Osteocyte (in vitro differentiated cells): ENCODE data around the gene MYO15A. TPM values are rescaled to one million over a fixed set of nuclear protein-coding genes. Genes with fewer than 3 reads are reported as not detected.

Experiments
- DNase-seq: peaks from one replicate; pipeline ENCODE4 v3.0.0; 2021; ENCODE audit warnings: mixed read lengths; ENCODE audit not compliant: unreplicated experiment; ENCODE audit errors: extremely low spot score
- H3K27ac Mint-ChIP-seq: one replicate; pipeline ENCODE4 v1.8.0; 2021; ENCODE audit warnings: mild to moderate bottlenecking, mixed read lengths; ENCODE audit not compliant: unreplicated experiment
- H3K27me3 Mint-ChIP-seq: one replicate; pipeline ENCODE4 v1.8.0; 2021; ENCODE audit warnings: mixed read lengths; ENCODE audit not compliant: unreplicated experiment
- H3K36me3 Mint-ChIP-seq: one replicate; pipeline ENCODE4 v1.8.0; 2021; ENCODE audit warnings: mixed read lengths; ENCODE audit not compliant: unreplicated experiment
- H3K4me1 Mint-ChIP-seq: one replicate; pipeline ENCODE4 v1.8.0; 2021; ENCODE audit warnings: mixed read lengths; ENCODE audit not compliant: unreplicated experiment
- H3K4me3 Mint-ChIP-seq: one replicate; pipeline ENCODE4 v1.8.0; 2021; ENCODE audit warnings: mild to moderate bottlenecking, moderate library complexity, mixed read lengths; ENCODE audit not compliant: unreplicated experiment
- H3K9me3 Mint-ChIP-seq: one replicate; pipeline ENCODE4 v1.8.0; 2021; ENCODE audit warnings: mixed read lengths; ENCODE audit not compliant: unreplicated experiment
- CTCF ChIP-seq: fragments of 200-600 bp; sonication (generic); IDR thresholded peaks from 2 replicates; pipeline ENCODE4 v1.5.0; 2021; ENCODE audit warnings: antibody characterized with exemption, mild to moderate bottlenecking, moderate library complexity
- total RNA-seq: library from RNA; stranded (reverse); gene quantifications from 2 replicates; pipeline ENCODE4 v1.2.1, GENCODE V29; 2021

Gene MYO15A
- total RNA-seq, 1 donor from 2014 or later, result 0.21 TPM

- Mint-ChIP-seq H3K4me1 (peaks cover 28% of the 10 kb centered on the region), H3K27me3 (no peaks in the 10 kb centered on the region)
Measured at GRCh38 chr17:18194804-18195203, 86.2 kb downstream of the MYO15A start.

GRCh38 chr17:18195246-18195645 is 86.7 kb downstream of the MYO15A start:
- no peak overlapping the region for H3K27ac Mint-ChIP-seq
- no peaks in the 10 kb centered on the region for H3K9me3 Mint-ChIP-seq
- TF ChIP-seq CTCF, result no peak
- H3K36me3 Mint-ChIP-seq, result peaks cover 32% of the 10 kb centered on the region
- H3K4me3 Mint-ChIP-seq, result no peak overlapping the region
- H3K27me3 Mint-ChIP-seq, result no peaks in the 10 kb centered on the region
- peaks cover 24% of the 10 kb centered on the region for H3K4me1 Mint-ChIP-seq
- DNase-seq, result no peak

More at GRCh38 chr17:18194804-18195203, 86.2 kb downstream of the MYO15A start:
- Mint-ChIP-seq H3K27ac (no peak overlapping the region), H3K36me3 (peaks cover 34% of the 10 kb centered on the region), H3K4me3 (no peak overlapping the region), H3K9me3 (no peaks in the 10 kb centered on the region)
- no peak for TF ChIP-seq CTCF
- DNase-seq, result no peak

- Mint-ChIP-seq H3K4me1 (peaks cover 4% of the 10 kb centered on the region), H3K4me3 (no peak overlapping the region), H3K27me3 (no peaks in the 10 kb centered on the region), H3K27ac (no peak overlapping the region), H3K36me3 (peaks cover 35% of the 10 kb centered on the region), H3K9me3 (no peaks in the 10 kb centered on the region)
- TF ChIP-seq CTCF, result no peak
- no peak for DNase-seq
Measured at GRCh38 chr17:18197535-18198194, 89.1 kb downstream of the MYO15A start.

- Mint-ChIP-seq H3K9me3 (no peaks in the 10 kb centered on the region), H3K4me3 (no peak overlapping the region), H3K27ac (no peak overlapping the region), H3K27me3 (no peaks in the 10 kb centered on the region), H3K36me3 (peaks cover 35% of the 10 kb centered on the region), H3K4me1 (peaks cover 3% of the 10 kb centered on the region)
- DNase-seq, result no peak
- no peak for TF ChIP-seq CTCF
Measured at GRCh38 chr17:18198530-18198929, 90.0 kb downstream of the MYO15A start.

GRCh38 chr17:18201108-18201507 is 92.6 kb downstream of the MYO15A start:
- H3K27ac Mint-ChIP-seq, result no peak overlapping the region
- H3K4me3 Mint-ChIP-seq, result no peak overlapping the region
- no peak for TF ChIP-seq CTCF
- H3K27me3 Mint-ChIP-seq, result no peaks in the 10 kb centered on the region
- H3K36me3 Mint-ChIP-seq, result peaks cover 19% of the 10 kb centered on the region
- no peak for DNase-seq
- H3K9me3 Mint-ChIP-seq, result no peaks in the 10 kb centered on the region
- no peaks in the 10 kb centered on the region for H3K4me1 Mint-ChIP-seq
